Fibroblast of the aortic adventitia (primary cell): ENCODE results near the gene NRXN3. TPM values are rescaled to one million over a fixed set of nuclear protein-coding genes. Genes with fewer than 3 reads are reported as not detected.
"Not testable (repeated sequence)": the region's sequence is repeated elsewhere in the genome, so short reads cannot be mapped to it uniquely, and the experiment has no call there.

Experiments
- DNase-seq: peaks from one replicate; pipeline ENCODE4 v3.0.0-alpha.2; 2010; ENCODE audit warnings: low read depth
- H3K4me3 ChIP-seq: 2 replicates; pipeline ENCODE4 v1.5.1; 2011; ENCODE audit warnings: low read depth, mild to moderate bottlenecking, control low read depth, low read length, moderate library complexity
- total RNA-seq: library from RNA; depleted of rRNA; stranded (reverse); fragments of >200 nt; gene quantifications from 2 replicates; pipeline ENCODE4 v1.2.3, GENCODE V29; 2012; ENCODE audit warnings: low replicate concordance
- TF ChIP-seq, protein P1 (sequence below): IDR thresholded peaks from 2 replicates; pipeline ENCODE4 v1.5.1; 2011; ENCODE audit warnings: mild to moderate bottlenecking, low read length, control low read depth, inconsistent platforms; ENCODE audit not compliant: insufficient read depth

NRXN3 gene
- total RNA-seq, 1 donor = 0.18 TPM

DNA sequence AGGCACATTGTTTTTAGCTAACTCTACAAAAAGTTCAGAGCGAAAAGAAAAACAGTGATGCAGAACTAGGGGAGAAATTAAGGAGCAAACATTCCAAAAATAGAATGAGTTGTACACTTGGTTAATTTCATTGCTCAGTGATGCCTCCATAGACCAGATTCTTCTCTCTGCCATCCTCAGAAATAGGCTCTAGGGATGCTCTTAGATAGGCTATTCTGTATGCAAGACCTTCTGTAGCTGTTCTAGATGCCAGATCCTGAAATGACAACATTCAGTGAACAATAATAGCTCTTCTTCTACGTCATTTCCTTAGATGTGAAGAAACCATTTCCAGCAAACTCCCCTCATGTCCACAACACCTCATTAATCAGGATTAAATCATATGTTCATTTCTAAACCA, 1574.9 kb downstream of the NRXN3 start:
- DNase-seq = no peak
- TF ChIP-seq, protein P1, sequence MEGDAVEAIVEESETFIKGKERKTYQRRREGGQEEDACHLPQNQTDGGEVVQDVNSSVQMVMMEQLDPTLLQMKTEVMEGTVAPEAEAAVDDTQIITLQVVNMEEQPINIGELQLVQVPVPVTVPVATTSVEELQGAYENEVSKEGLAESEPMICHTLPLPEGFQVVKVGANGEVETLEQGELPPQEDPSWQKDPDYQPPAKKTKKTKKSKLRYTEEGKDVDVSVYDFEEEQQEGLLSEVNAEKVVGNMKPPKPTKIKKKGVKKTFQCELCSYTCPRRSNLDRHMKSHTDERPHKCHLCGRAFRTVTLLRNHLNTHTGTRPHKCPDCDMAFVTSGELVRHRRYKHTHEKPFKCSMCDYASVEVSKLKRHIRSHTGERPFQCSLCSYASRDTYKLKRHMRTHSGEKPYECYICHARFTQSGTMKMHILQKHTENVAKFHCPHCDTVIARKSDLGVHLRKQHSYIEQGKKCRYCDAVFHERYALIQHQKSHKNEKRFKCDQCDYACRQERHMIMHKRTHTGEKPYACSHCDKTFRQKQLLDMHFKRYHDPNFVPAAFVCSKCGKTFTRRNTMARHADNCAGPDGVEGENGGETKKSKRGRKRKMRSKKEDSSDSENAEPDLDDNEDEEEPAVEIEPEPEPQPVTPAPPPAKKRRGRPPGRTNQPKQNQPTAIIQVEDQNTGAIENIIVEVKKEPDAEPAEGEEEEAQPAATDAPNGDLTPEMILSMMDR = no peak

DNA sequence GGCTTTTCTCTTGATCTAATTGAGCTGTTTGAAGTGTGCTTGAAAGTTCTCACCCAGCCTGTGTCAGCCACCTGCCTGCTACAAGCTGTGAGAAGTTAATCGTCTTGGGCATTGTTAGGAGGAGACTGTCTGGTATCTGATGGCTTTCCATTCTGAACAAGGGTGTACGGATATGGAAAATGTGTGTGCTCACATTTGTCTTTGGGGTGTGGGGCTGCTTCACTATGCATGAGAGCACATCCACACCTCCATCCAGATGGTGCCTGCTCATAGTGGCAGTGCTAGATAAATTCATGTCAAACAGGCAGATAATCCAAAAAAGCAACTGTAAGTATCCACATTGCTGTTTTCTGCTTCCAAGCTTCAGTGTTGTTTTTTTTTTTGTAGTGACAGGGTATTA, 1578.9 kb downstream of the NRXN3 start:
- H3K4me3 ChIP-seq = no peak overlapping the region
- TF ChIP-seq, protein P1 = no peak
- DNase-seq = no peak

More for the DNA sequence above, 1574.9 kb downstream of the NRXN3 start:
- H3K4me3 ChIP-seq = no peak overlapping the region

DNA sequence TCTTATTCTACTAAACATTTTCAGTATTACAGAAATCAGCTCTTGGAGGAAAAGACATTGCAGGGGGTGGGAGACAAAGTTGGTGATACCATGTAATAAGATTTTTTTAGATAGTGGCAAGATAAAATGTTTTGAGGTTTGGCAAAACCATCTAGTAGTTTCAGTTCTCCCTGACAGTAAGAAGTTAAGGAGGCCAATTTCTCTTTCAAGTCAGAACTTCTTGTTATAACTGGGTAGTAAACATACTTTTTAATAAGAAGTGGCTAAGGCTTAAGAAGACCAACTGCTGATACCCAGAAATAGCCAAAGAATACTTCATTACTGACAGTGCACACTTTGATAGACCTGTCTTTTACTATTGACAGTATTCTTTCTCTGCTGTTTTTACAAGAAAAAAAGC, 1588.8 kb downstream of the NRXN3 start:
- no peak overlapping the region for H3K4me3 ChIP-seq
- DNase-seq = no peak
- TF ChIP-seq, protein P1 = no peak

DNA sequence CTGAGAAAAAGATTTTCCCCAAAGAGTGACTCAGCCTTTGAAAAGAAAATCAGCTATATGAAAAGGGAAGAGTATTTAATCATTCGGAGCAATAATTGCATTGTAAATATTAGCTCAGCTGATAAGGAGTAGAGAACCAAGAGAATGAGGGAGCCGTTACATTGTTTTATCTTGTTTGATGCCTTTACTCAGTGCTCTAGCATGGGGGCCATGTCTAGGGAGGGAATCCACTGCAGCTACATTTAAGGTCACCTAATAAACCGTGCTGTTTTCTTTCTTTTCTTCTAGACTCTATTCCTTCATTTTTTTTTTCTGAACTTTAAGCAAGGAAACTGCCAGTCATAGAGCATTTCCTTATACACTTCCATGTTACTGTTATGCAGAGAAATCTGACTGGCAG, 1594.2 kb downstream of the NRXN3 start:
- no peak overlapping the region for H3K4me3 ChIP-seq
- TF ChIP-seq, protein P1 = no peak
- DNase-seq = no peak

DNA sequence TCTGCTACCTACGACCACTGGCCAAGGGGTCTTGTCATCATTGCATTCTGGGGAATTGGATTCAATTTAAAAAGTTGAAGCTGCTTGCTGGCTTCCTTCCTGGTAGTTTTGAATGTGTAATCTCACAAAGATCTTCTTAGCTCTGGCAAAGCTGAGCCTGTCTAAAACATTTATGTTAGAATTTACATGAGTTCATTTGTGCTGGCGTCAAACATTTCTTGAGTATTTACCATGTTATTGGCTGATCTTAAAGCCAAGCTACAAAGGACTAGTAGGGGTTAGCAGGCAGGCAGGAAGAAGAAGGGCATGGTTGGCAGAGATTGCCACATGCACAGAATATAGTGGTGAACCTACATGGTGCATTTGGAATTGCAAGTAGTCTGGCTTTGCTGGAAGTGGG, 1596.3 kb downstream of the NRXN3 start:
- H3K4me3 ChIP-seq = no peak overlapping the region
- TF ChIP-seq, protein P1 = no peak
- DNase-seq = no peak

DNA sequence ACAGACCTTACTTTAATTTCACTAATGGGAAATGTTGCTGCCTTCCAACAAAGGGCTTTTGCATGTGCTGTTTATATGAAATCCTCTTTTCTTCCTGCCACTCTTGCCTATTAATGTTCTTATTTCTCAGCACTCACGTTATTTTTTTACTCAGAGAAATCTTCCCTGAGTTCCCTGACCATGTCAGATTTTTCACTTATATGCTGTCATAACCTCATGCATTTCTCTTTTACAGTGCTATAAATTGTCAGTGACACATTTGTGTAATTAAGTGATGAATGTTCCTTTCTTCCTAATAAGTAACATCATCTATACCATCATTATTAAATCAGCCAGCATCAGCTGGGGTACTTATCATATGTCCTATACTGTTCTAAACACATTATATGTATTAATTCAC, 1597.1 kb downstream of the NRXN3 start:
- DNase-seq = no peak
- no peak overlapping the region for H3K4me3 ChIP-seq
- TF ChIP-seq, protein P1 = no peak

DNA sequence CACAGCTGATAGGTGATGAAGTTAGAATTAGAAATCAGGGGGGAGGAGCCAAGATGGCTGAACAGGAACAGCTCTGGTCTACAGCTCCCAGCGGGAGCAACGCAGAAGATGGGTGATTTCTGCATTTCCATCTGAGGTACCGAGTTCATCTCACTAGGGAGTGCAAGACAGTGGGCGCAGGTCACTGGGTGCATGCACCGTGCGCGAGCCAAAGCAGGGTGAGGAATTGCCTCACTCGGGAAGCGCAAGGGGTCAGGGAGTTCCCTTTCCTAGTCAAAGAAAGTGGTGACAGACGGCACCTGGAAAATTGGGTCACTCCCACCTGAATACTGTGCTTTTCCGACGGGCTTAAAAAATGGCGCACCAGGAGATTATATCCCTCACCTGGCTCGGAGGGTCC, 1597.5 kb downstream of the NRXN3 start:
- DNase-seq, H3K4me3 ChIP-seq: not testable (repeated sequence)
